SU-DHL-6 (cell line): Measurements from ENCODE around the gene LIPA.
"Not testable (repeated sequence)": the region's sequence is repeated elsewhere in the genome, so short reads cannot be mapped to it uniquely, and the experiment has no call there.

Source experiments
- H2AFZ ChIP-seq: fragments of 200-600 bp; sonication (generic); 2 replicates; pipeline ENCODE4 v1.6.1; 2014; ENCODE audit warnings: low read depth, mild to moderate bottlenecking, moderate library complexity, mixed read lengths, antibody characterized with exemption, low read length; ENCODE audit not compliant: severe bottlenecking
- H3F3A ChIP-seq: fragments of 200-600 bp; shearing (Covaris generic); 2 replicates; pipeline ENCODE4 v1.6.0; 2016; ENCODE audit warnings: antibody characterized with exemption, mild to moderate bottlenecking; ENCODE audit not compliant: insufficient read depth
- H3K27ac ChIP-seq: fragments of 200-600 bp; sonication (generic); 2 replicates; pipeline ENCODE4 v1.5.1; 2016; ENCODE audit warnings: low read depth, mild to moderate bottlenecking, low read length, moderate library complexity, mixed read lengths
- H3K27me3 ChIP-seq: fragments of 200-600 bp; sonication (generic), shearing (Covaris generic); 2 replicates; pipeline ENCODE4 v1.6.0; 2014; ENCODE audit warnings: mild to moderate bottlenecking, low read length
- H3K36me3 ChIP-seq: fragments of 200-600 bp; sonication (generic); 2 replicates; pipeline ENCODE4 v1.6.1; 2014; ENCODE audit warnings: mild to moderate bottlenecking, low read length, mixed read lengths
- H3K4me2 ChIP-seq: fragments of 300-600, 200-600 bp; shearing (Covaris generic), sonication (generic); 2 replicates; pipeline ENCODE4 v1.6.0; 2014; ENCODE audit warnings: low read length, low read depth, mild to moderate bottlenecking; ENCODE audit not compliant: poor library complexity, severe bottlenecking
- H3K4me3 ChIP-seq: fragments of 200-600 bp; sonication (generic); 2 replicates; pipeline ENCODE4 v1.5.1; 2014; ENCODE audit warnings: antibody characterized with exemption, low read length, mild to moderate bottlenecking, mixed read lengths; ENCODE audit not compliant: insufficient read depth, poor library complexity, severe bottlenecking
- H3K79me2 ChIP-seq: fragments of 200-600 bp; sonication (generic); 2 replicates; pipeline ENCODE4 v1.6.1; 2014; ENCODE audit warnings: mild to moderate bottlenecking, low read length, moderate library complexity; ENCODE audit not compliant: insufficient read depth
- H3K9ac ChIP-seq: fragments of 200-600 bp; sonication (generic); 2 replicates; pipeline ENCODE4 v1.7.0; 2014; ENCODE audit warnings: mild to moderate bottlenecking, low read length
- H3K9me2 ChIP-seq: fragments of 200-600 bp; sonication (generic); replicated peaks from 2 replicates; pipeline ENCODE4 v1.6.1; 2014; ENCODE audit warnings: low read length; ENCODE audit not compliant: insufficient read depth
- H3K9me3 ChIP-seq: fragments of 200-600 bp; sonication (generic); 2 replicates; pipeline ENCODE4 v1.6.1; 2014; ENCODE audit warnings: low read length, mixed read lengths; ENCODE audit not compliant: insufficient read depth
- H4K20me1 ChIP-seq: fragments of 200-600 bp; sonication (generic); 2 replicates; pipeline ENCODE4 v1.6.1; 2014; ENCODE audit warnings: low read depth, mild to moderate bottlenecking, antibody characterized with exemption, low read length, moderate library complexity, mixed read lengths
- CTCF ChIP-seq: fragments of 200-600 bp; sonication (generic); IDR thresholded peaks from one replicate; pipeline ENCODE4 v1.5.1; 2017; ENCODE audit warnings: antibody characterized with exemption, mild to moderate bottlenecking, low read length, moderate library complexity; ENCODE audit not compliant: insufficient read depth, poor library complexity, severe bottlenecking
- EZH2phosphoT487 ChIP-seq: fragments of 200-600 bp; sonication (generic), shearing (Covaris generic); conservative IDR thresholded peaks from 2 replicates; pipeline ENCODE4 v1.6.1; 2018; ENCODE audit warnings: mild to moderate bottlenecking, antibody characterized with exemption, low read length, moderate library complexity, mixed read lengths

LIPA gene

GRCh38 chr10:89294721-89295239 is 43.2 kb upstream of the LIPA start:
- H3F3A ChIP-seq: no peaks in the 10 kb centered on the region
- H3K9me2 ChIP-seq: no peaks in the 10 kb centered on the region
- H4K20me1 ChIP-seq: no peaks in the 10 kb centered on the region
- H3K27me3 ChIP-seq: no peaks in the 10 kb centered on the region
- no peaks in the 10 kb centered on the region for H3K9me3 ChIP-seq
- TF ChIP-seq EZH2phosphoT487 (no peak), CTCF (no peak)
- H3K36me3 ChIP-seq: no peaks in the 10 kb centered on the region
- H3K9ac ChIP-seq: no peak overlapping the region
- H3K79me2 ChIP-seq: no peaks in the 10 kb centered on the region
- H3K4me2 ChIP-seq: no peak overlapping the region
- no peak overlapping the region for H3K27ac ChIP-seq
- H2AFZ ChIP-seq: no peak overlapping the region
- no peak overlapping the region for H3K4me3 ChIP-seq

GRCh38 chr10:89285303-89285702 is 33.7 kb upstream of the LIPA start:
- not testable (repeated sequence) for H3K4me2 ChIP-seq, H3K4me3 ChIP-seq, H3K27ac ChIP-seq, H3K79me2 ChIP-seq, H3K27me3 ChIP-seq, H3K9me2 ChIP-seq, H3K36me3 ChIP-seq, H2AFZ ChIP-seq, H3K9me3 ChIP-seq, H3F3A ChIP-seq, H4K20me1 ChIP-seq, H3K9ac ChIP-seq

- H3K9me3 ChIP-seq, H3K79me2 ChIP-seq, H4K20me1 ChIP-seq, H3K9ac ChIP-seq, H3K36me3 ChIP-seq, H3F3A ChIP-seq, H3K27ac ChIP-seq, H3K27me3 ChIP-seq, H2AFZ ChIP-seq, H3K4me3 ChIP-seq, H3K9me2 ChIP-seq, H3K4me2 ChIP-seq: not testable (repeated sequence)
Measured at GRCh38 chr10:89284711-89285110, 33.1 kb upstream of the LIPA start.

GRCh38 chr10:89283936-89284475 is 32.4 kb upstream of the LIPA start:
- no peaks in the 10 kb centered on the region for H4K20me1 ChIP-seq
- TF ChIP-seq EZH2phosphoT487: no peak
- no peak for TF ChIP-seq CTCF
- H3K4me2 ChIP-seq: no peak overlapping the region
- H3K36me3 ChIP-seq: no peaks in the 10 kb centered on the region
- H3K4me3 ChIP-seq: no peak overlapping the region
- H3F3A ChIP-seq: no peaks in the 10 kb centered on the region
- H3K9ac ChIP-seq: no peak overlapping the region
- no peaks in the 10 kb centered on the region for H3K27me3 ChIP-seq
- H3K9me2 ChIP-seq: no peaks in the 10 kb centered on the region
- no peak overlapping the region for H3K27ac ChIP-seq
- H3K9me3 ChIP-seq: no peaks in the 10 kb centered on the region
- H3K79me2 ChIP-seq: no peaks in the 10 kb centered on the region
- H2AFZ ChIP-seq: no peak overlapping the region
